GM19395 (cell line): Measurements from ENCODE around the gene THOC5.
"Not testable (repeated sequence)": the region's sequence is repeated elsewhere in the genome, so short reads cannot be mapped to it uniquely, and the experiment has no call there.

Source experiments
- ATAC-seq: cut with Tn5 transposase; IDR thresholded peaks from one replicate; pipeline ENCODE4 v1.9.1; 2021; ENCODE audit warnings: mild to moderate bottlenecking, moderate library complexity; ENCODE audit not compliant: unreplicated experiment

THOC5 gene

GRCh38 chr22:29553351-29554224, at the start of gene THOC5:
Gene THOC5 (minus strand): TSS chr22:29553757. CDS start chr22:29549147, 4,610 bp downstream.
- peak; percentile 93 for ATAC-seq

- ATAC-seq = no peak
These were observed 45.1 kb upstream of the THOC5 start for GRCh38 chr22:29598684-29599020.

GRCh38 chr22:29597871-29598683, 44.5 kb upstream of the THOC5 start:
- not testable (repeated sequence) for ATAC-seq

GRCh38 chr22:29596408-29596807, 42.9 kb upstream of the THOC5 start:
- ATAC-seq = no peak

GRCh38 chr22:29594447-29594846, 40.9 kb upstream of the THOC5 start:
- ATAC-seq = not testable (repeated sequence)

GRCh38 chr22:29593923-29594322, 40.4 kb upstream of the THOC5 start:
- no peak for ATAC-seq

GRCh38 chr22:29587938-29588699, 34.6 kb upstream of the THOC5 start:
- no peak for ATAC-seq

GRCh38 chr22:29586193-29586705, 32.7 kb upstream of the THOC5 start:
- not testable (repeated sequence) for ATAC-seq

- no peak for ATAC-seq
These were observed 31.4 kb upstream of the THOC5 start for GRCh38 chr22:29584975-29585374.

GRCh38 chr22:29581799-29582198, 28.2 kb upstream of the THOC5 start:
- no peak for ATAC-seq

GRCh38 chr22:29580200-29580810, 26.7 kb upstream of the THOC5 start:
- ATAC-seq = no peak

GRCh38 chr22:29578462-29579200, 25.1 kb upstream of the THOC5 start:
- no peak for ATAC-seq

- no peak for ATAC-seq
These were observed 21.3 kb upstream of the THOC5 start for GRCh38 chr22:29574762-29575450.

- no peak for ATAC-seq
These were observed 17.5 kb upstream of the THOC5 start for GRCh38 chr22:29570912-29571549.

GRCh38 chr22:29570456-29570855, 16.9 kb upstream of the THOC5 start:
- ATAC-seq = no peak

- no peak for ATAC-seq
These were observed 15.6 kb upstream of the THOC5 start for GRCh38 chr22:29569011-29569678.

GRCh38 chr22:29567338-29567737, 13.8 kb upstream of the THOC5 start:
- ATAC-seq = no peak

- ATAC-seq = not testable (repeated sequence)
These were observed 13.0 kb upstream of the THOC5 start for GRCh38 chr22:29566513-29566912.
